GM18858 (cell line): Measurements from ENCODE around the gene TWNK.

Experiments
- ATAC-seq: cut with Tn5 transposase; IDR thresholded peaks from one replicate; pipeline ENCODE4 v1.9.1; 2021; ENCODE audit not compliant: unreplicated experiment

The TWNK gene

GRCh38 chr10:100996678-100997359, 9.5 kb downstream of the TWNK start:
- ATAC-seq, result no peak

- ATAC-seq, result no peak
Observed at GRCh38 chr10:100997360-100998182, 10.2 kb downstream of the TWNK start.

GRCh38 chr10:100998183-100998990, 11.0 kb downstream of the TWNK start:
- ATAC-seq, result no peak

- peak; percentile 32 for ATAC-seq
Observed at GRCh38 chr10:100998991-100999741, 11.8 kb downstream of the TWNK start.

GRCh38 chr10:100999742-101000126, 12.4 kb downstream of the TWNK start, which contains the start of gene LZTS2:
LZTS2 (plus strand) TSS chr10:100999808; CDS start chr10:101002539, 2,731 bp downstream.
- ATAC-seq, result no peak

GRCh38 chr10:101000127-101000914, 13.0 kb downstream of the TWNK start:
- no peak for ATAC-seq

- ATAC-seq, result no peak
Observed at GRCh38 chr10:101000915-101001658, 13.7 kb downstream of the TWNK start.

GRCh38 chr10:101001659-101002035, 14.3 kb downstream of the TWNK start:
- ATAC-seq, result no peak

- no peak for ATAC-seq
Observed at GRCh38 chr10:101002456-101002855, 15.1 kb downstream of the TWNK start.

GRCh38 chr10:101003639-101004206, 16.4 kb downstream of the TWNK start:
- ATAC-seq, result no peak

- no peak for ATAC-seq
Observed at GRCh38 chr10:101005361-101005760, 18.0 kb downstream of the TWNK start.

- no peak for ATAC-seq
Observed at GRCh38 chr10:101005869-101006567, 18.7 kb downstream of the TWNK start.

- ATAC-seq, result no peak
Observed at GRCh38 chr10:101006593-101007098, 19.3 kb downstream of the TWNK start.

- ATAC-seq, result no peak
Observed at GRCh38 chr10:101007099-101007711, 19.9 kb downstream of the TWNK start.

GRCh38 chr10:101007915-101008822, 20.8 kb downstream of the TWNK start:
- no peak for ATAC-seq

GRCh38 chr10:101008823-101009423, 21.6 kb downstream of the TWNK start:
- no peak for ATAC-seq
